Measurements from ENCODE around the gene SYT11.

The SYT11 gene

DNA sequence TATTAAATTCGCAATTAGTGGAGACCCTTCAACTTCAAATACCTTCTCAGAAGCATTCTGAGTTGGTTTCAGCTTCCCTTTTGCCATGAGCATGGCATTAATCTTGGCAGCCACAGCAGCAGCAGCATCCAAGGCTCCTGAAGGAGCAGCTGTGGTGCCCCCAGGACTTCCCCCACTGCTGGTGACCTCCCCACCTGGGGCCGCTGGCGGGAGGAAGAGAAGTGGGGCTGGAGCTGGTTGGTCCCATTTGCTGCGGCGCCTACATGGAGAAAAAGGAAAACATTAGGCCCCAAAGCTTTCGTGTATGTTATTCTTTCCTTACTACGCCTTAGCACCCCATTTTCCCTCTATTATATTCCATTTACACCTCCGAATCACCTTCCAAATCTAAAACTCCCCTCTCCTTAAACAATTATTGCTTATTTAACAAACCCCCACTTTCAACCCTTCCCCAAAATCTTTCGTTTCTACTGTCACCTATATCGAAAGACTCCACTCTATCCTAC, 74.3 kb downstream of the SYT11 start:
- FAIRE-seq (no peak), DNase-seq (ENCODE audit: insufficient read length, low spot score) (no peak)

DNA sequence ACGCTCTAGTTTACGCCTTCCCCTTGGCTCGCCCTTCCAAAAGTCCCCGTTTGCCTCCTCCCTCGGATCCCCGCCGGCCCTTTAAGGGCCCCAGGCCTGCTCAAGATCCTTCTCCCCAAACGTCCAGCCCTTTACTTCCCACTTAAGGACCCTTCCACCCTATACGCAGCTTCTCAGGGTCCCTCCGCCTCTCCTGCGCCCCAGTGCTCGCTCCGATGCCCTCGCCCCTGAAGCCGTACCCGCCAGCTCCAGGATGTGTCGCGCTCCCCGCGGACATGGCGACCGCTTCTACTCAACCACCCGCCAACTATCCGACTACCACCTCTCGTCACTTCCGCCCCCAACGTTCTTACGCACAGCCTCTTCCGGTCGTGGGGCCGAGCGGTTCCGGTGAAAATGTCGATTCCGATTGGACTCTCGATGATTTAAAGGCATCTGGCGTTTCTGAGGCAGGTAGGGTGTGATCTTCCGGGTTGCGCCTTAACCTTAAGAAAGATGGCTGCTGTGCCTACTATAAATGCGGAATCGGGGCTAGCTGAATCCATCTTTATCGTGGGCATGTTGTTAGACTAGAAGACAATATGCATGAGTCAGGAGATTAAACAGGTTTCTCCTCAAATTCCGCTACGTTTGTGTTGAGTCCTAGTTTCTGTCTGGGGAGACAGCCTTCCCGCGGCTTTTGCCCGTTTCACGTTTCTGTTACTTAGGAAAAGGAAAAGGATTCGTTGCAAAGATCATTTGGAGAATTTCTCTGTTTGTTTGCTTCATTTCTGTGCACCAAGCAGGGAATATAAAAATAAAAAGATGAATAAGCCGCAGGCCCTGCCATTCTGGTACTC, 74.9 kb downstream of the SYT11 start, which contains the start of gene KHDC4:
Gene KHDC4 (minus strand): TSS at position 317 of the 839 bp plus-strand sequence. CDS start 40 bp downstream, at position 277.
- FAIRE-seq (peak; percentile 85), DNase-seq (ENCODE audit: insufficient read length, low spot score) (peak; percentile 90)

All from HTR-8/SVneo (cell line).